IPS-11a (cell line): Measurements from ENCODE around the gene MFAP3L.

Source experiments
- H3K4me3 ChIP-seq: one replicate; pipeline ENCODE4 v1.5.1; 2013; ENCODE audit warnings: low read depth, low read length, control low read depth

Gene MFAP3L

GRCh38 chr4:170022211-170022610 is 4.0 kb downstream of the MFAP3L start:
- no peak overlapping the region for H3K4me3 ChIP-seq

GRCh38 chr4:170017252-170017651 is 8.9 kb downstream of the MFAP3L start:
- no peak overlapping the region for H3K4me3 ChIP-seq

GRCh38 chr4:170015285-170015684 is 10.9 kb downstream of the MFAP3L start:
- H3K4me3 ChIP-seq, result no peak overlapping the region

GRCh38 chr4:170014359-170015011 is 11.7 kb downstream of the MFAP3L start:
- H3K4me3 ChIP-seq, result no peak overlapping the region

- H3K4me3 ChIP-seq, result no peak overlapping the region
These were observed 13.6 kb downstream of the MFAP3L start for GRCh38 chr4:170012629-170012958.

GRCh38 chr4:170011921-170012628 is 14.1 kb downstream of the MFAP3L start:
- no peak overlapping the region for H3K4me3 ChIP-seq

GRCh38 chr4:170009291-170009690 is 16.9 kb downstream of the MFAP3L start:
- no peak overlapping the region for H3K4me3 ChIP-seq

GRCh38 chr4:170008801-170009200 is 17.4 kb downstream of the MFAP3L start:
- no peak overlapping the region for H3K4me3 ChIP-seq

- H3K4me3 ChIP-seq, result no peak overlapping the region
These were observed 17.8 kb downstream of the MFAP3L start for GRCh38 chr4:170008371-170008770.

GRCh38 chr4:170007113-170007512 is 19.1 kb downstream of the MFAP3L start:
- H3K4me3 ChIP-seq, result no peak overlapping the region

GRCh38 chr4:170005472-170005871 is 20.7 kb downstream of the MFAP3L start:
- no peak overlapping the region for H3K4me3 ChIP-seq

GRCh38 chr4:170004651-170005295 is 21.4 kb downstream of the MFAP3L start:
- no peak overlapping the region for H3K4me3 ChIP-seq

GRCh38 chr4:170003071-170004070 is 22.8 kb downstream of the MFAP3L start:
- H3K4me3 ChIP-seq, result no peak overlapping the region

GRCh38 chr4:170001745-170002267 is 24.4 kb downstream of the MFAP3L start:
- no peak overlapping the region for H3K4me3 ChIP-seq

GRCh38 chr4:170001011-170001744 is 25.0 kb downstream of the MFAP3L start:
- H3K4me3 ChIP-seq, result no peak overlapping the region

GRCh38 chr4:169999923-170000322 is 26.3 kb downstream of the MFAP3L start:
- no peak overlapping the region for H3K4me3 ChIP-seq

GRCh38 chr4:169998981-169999380 is 27.2 kb downstream of the MFAP3L start:
- H3K4me3 ChIP-seq, result no peak overlapping the region

GRCh38 chr4:169996379-169997240 is 29.6 kb downstream of the MFAP3L start:
- H3K4me3 ChIP-seq, result no peak overlapping the region

- H3K4me3 ChIP-seq, result no peak overlapping the region
These were observed 32.7 kb downstream of the MFAP3L start for GRCh38 chr4:169993531-169993930.
